ENCODE data around the gene ANKRD65.

Gene ANKRD65

GRCh38 chr1:1441002-1441888 is 20.2 kb upstream of the ANKRD65 start:
- DNase-seq (ENCODE audit: low spot score): peak; percentile 91

GRCh38 chr1:1440262-1441001 is 19.4 kb upstream of the ANKRD65 start:
- peak; percentile 10 for DNase-seq (ENCODE audit: low spot score)

GRCh38 chr1:1439546-1440261 is 18.6 kb upstream of the ANKRD65 start:
- DNase-seq (ENCODE audit: low spot score): no peak

- DNase-seq (ENCODE audit: low spot score): no peak
These were observed 17.7 kb upstream of the ANKRD65 start for GRCh38 chr1:1438531-1439381.

GRCh38 chr1:1437904-1438376 is 16.9 kb upstream of the ANKRD65 start:
- peak; percentile 27 for DNase-seq (ENCODE audit: low spot score)

GRCh38 chr1:1437033-1437903 is 16.2 kb upstream of the ANKRD65 start:
- no peak for DNase-seq (ENCODE audit: low spot score)

- DNase-seq (ENCODE audit: low spot score): peak; percentile 16
These were observed 15.6 kb upstream of the ANKRD65 start for GRCh38 chr1:1436630-1437032.

- no peak for DNase-seq (ENCODE audit: low spot score)
These were observed 15.0 kb upstream of the ANKRD65 start for GRCh38 chr1:1435911-1436629.

- peak; percentile 83 for DNase-seq (ENCODE audit: low spot score)
These were observed 14.2 kb upstream of the ANKRD65 start, which contains the start of gene VWA1 for GRCh38 chr1:1435106-1435903. TSS of gene VWA1 (plus strand) at chr1:1435690. CDS start at chr1:1435749, 59 bp downstream.

- DNase-seq (ENCODE audit: low spot score): no peak
These were observed 13.7 kb upstream of the ANKRD65 start for GRCh38 chr1:1434824-1435105.

GRCh38 chr1:1434131-1434823 is 13.2 kb upstream of the ANKRD65 start:
- peak; percentile 19 for DNase-seq (ENCODE audit: low spot score)

GRCh38 chr1:1433804-1434130 is 12.7 kb upstream of the ANKRD65 start:
- DNase-seq (ENCODE audit: low spot score): peak; percentile 46

GRCh38 chr1:1432951-1433803 is 12.1 kb upstream of the ANKRD65 start:
- DNase-seq (ENCODE audit: low spot score): peak; percentile 47

- DNase-seq (ENCODE audit: low spot score): peak; percentile 13
These were observed 11.3 kb upstream of the ANKRD65 start for GRCh38 chr1:1432274-1432950.

GRCh38 chr1:1431845-1432273 is 10.8 kb upstream of the ANKRD65 start:
- DNase-seq (ENCODE audit: low spot score): peak; percentile 82

- no peak for DNase-seq (ENCODE audit: low spot score)
These were observed 10.1 kb upstream of the ANKRD65 start for GRCh38 chr1:1430992-1431844.

Measured in hepatic stellate cell (primary cell).